Smooth muscle cell (in vitro differentiated cells): ENCODE data around the gene TNPO2. TPM values are rescaled to one million over a fixed set of nuclear protein-coding genes. Genes with fewer than 3 reads are reported as not detected.

ENCODE experiments used
- DNase-seq: peaks from one replicate; lab custom pipeline; 2025; ENCODE audit not compliant: unreplicated experiment; lab: John Stamatoyannopoulos, UW
- H2AFZ ChIP-seq: fragments of 200-600 bp; sonication (generic); 2 replicates; pipeline ENCODE4 v1.6.0; 2016; ENCODE audit warnings: antibody characterized with exemption, low read depth, mild to moderate bottlenecking
- H3F3A ChIP-seq: fragments of 200-600 bp; sonication (generic); 2 replicates; pipeline ENCODE4 v1.6.0; 2017; ENCODE audit warnings: antibody characterized with exemption, low read depth
- H3K27ac ChIP-seq: fragments of 200-600 bp; sonication (generic); 2 replicates; pipeline ENCODE4 v1.5.1; 2016; ENCODE audit warnings: low read depth, mild to moderate bottlenecking
- H3K27me3 ChIP-seq: fragments of 200-600 bp; sonication (generic); 2 replicates; pipeline ENCODE4 v1.6.1; 2016; ENCODE audit warnings: low read depth, mild to moderate bottlenecking
- H3K36me3 ChIP-seq: fragments of 200-600 bp; sonication (generic); 2 replicates; pipeline ENCODE4 v1.5.1; 2016; ENCODE audit warnings: low read depth
- H3K4me1 ChIP-seq: fragments of 200-600 bp; sonication (generic); 2 replicates; pipeline ENCODE4 v1.5.1; 2016; ENCODE audit warnings: low read depth
- H3K4me2 ChIP-seq: fragments of 200-600 bp; sonication (generic); 2 replicates; pipeline ENCODE4 v1.6.0; 2016; ENCODE audit warnings: mild to moderate bottlenecking
- H3K4me3 ChIP-seq: fragments of 200-600 bp; sonication (generic); 2 replicates; pipeline ENCODE4 v1.5.1; 2016; ENCODE audit warnings: mild to moderate bottlenecking
- H3K79me2 ChIP-seq: fragments of 200-600 bp; sonication (generic); 2 replicates; pipeline ENCODE4 v1.6.0; 2016; ENCODE audit warnings: low read depth, mild to moderate bottlenecking
- H3K9ac ChIP-seq: fragments of 200-600 bp; sonication (generic); 2 replicates; pipeline ENCODE4 v1.6.0; 2016; ENCODE audit warnings: low read depth
- H3K9me3 ChIP-seq: fragments of 200-600 bp; sonication (generic); replicated peaks from 2 replicates; pipeline ENCODE4 v1.5.1; 2016; ENCODE audit warnings: low read depth
- H4K20me1 ChIP-seq: fragments of 200-600 bp; sonication (generic); 2 replicates; pipeline ENCODE4 v1.6.0; 2016; ENCODE audit warnings: low read depth
- CTCF ChIP-seq: fragments of 200-600 bp; sonication (generic); IDR thresholded peaks from 2 replicates; pipeline ENCODE4 v1.5.1; 2017; ENCODE audit warnings: borderline replicate concordance, mild to moderate bottlenecking, antibody characterized with exemption; ENCODE audit not compliant: insufficient read depth, poor library complexity, severe bottlenecking
- WGBS: methylation state at CpG from one replicate; pipeline ENCODE4 v1.1.7; 2016; ENCODE audit warnings: low lambda C conversion rate; 5-methylcytosine and 5-hydroxymethylcytosine counted together
- polyA plus RNA-seq: library from polyadenylated mRNA; unstranded; fragments of >200 nt; fragmentation: Nextera tagmentation; extraction: Ambion mirVana; gene quantifications from 2 replicates; pipeline ENCODE4 v1.2.1, GENCODE V29; 2016
- total RNA-seq: library from RNA; depleted of rRNA; stranded (reverse); fragments of >200 nt; gene quantifications from 2 replicates; pipeline ENCODE4 v1.2.3, GENCODE V29; 2014

TNPO2 gene
- total RNA-seq (43.0 and 45.4 TPM in 2 replicates), polyA plus RNA-seq (8.7 and 10.7 TPM in 2 replicates)

- Histone ChIP-seq H3K79me2 (peaks cover 31% of the 10 kb centered on the region), H3K9me3 (no peaks in the 10 kb centered on the region), H3K27ac (peak within 1 kb of the TSS; percentile 69), H3K27me3 (no peaks in the 10 kb centered on the region), H3K9ac (peak within 1 kb of the TSS; percentile 37), H3F3A (peaks cover 8% of the 10 kb centered on the region), H3K4me2 (peak within 1 kb of the TSS; percentile 96), H3K36me3 (no peaks in the 10 kb centered on the region), H2AFZ (peak within 1 kb of the TSS; percentile 59), H4K20me1 (peaks cover 19% of the 10 kb centered on the region), H3K4me3 (peak within 1 kb of the TSS; percentile 82), H3K4me1 (peaks cover 7% of the 10 kb centered on the region)
- no peak for DNase-seq
- no peak for TF ChIP-seq CTCF
- 5% methylated on average over 28 of the region's 28 CpGs for WGBS
Observed at GRCh38 chr19:12723641-12724426, at the start of gene TNPO2. Gene TNPO2, minus strand, starts transcription at chr19:12723932. Its CDS starts 2,955 bp downstream, at chr19:12720977.

- Histone ChIP-seq H2AFZ (no peak overlapping the region), H3K4me3 (no peak overlapping the region), H3K9me3 (no peaks in the 10 kb centered on the region), H3K79me2 (peaks cover 6% of the 10 kb centered on the region), H3K4me1 (peaks cover 12% of the 10 kb centered on the region), H3K9ac (no peak overlapping the region), H3K36me3 (no peaks in the 10 kb centered on the region), H3K4me2 (no peak overlapping the region), H3K27ac (no peak overlapping the region), H3K27me3 (no peaks in the 10 kb centered on the region), H3F3A (peaks cover 18% of the 10 kb centered on the region), H4K20me1 (no peaks in the 10 kb centered on the region)
- 88% methylated on average over 4 of the region's 4 CpGs for WGBS
- TF ChIP-seq CTCF = no peak
- no peak for DNase-seq
Observed at GRCh38 chr19:12772323-12772722, 48.6 kb upstream of the TNPO2 start.

- Histone ChIP-seq H2AFZ (no peak overlapping the region), H4K20me1 (no peaks in the 10 kb centered on the region), H3K9me3 (no peaks in the 10 kb centered on the region), H3K27me3 (no peaks in the 10 kb centered on the region), H3K4me3 (no peak overlapping the region), H3K4me2 (no peak overlapping the region), H3K79me2 (no peaks in the 10 kb centered on the region), H3F3A (peaks cover 15% of the 10 kb centered on the region), H3K36me3 (no peaks in the 10 kb centered on the region), H3K4me1 (peaks cover 12% of the 10 kb centered on the region), H3K27ac (no peak overlapping the region), H3K9ac (no peak overlapping the region)
- WGBS = 98% methylated on average over 13 of the region's 13 CpGs
- no peak for TF ChIP-seq CTCF
- no peak for DNase-seq
Observed at GRCh38 chr19:12770922-12771321, 47.2 kb upstream of the TNPO2 start.
